Measurements from ENCODE around the gene GTF3C1.

DNA sequence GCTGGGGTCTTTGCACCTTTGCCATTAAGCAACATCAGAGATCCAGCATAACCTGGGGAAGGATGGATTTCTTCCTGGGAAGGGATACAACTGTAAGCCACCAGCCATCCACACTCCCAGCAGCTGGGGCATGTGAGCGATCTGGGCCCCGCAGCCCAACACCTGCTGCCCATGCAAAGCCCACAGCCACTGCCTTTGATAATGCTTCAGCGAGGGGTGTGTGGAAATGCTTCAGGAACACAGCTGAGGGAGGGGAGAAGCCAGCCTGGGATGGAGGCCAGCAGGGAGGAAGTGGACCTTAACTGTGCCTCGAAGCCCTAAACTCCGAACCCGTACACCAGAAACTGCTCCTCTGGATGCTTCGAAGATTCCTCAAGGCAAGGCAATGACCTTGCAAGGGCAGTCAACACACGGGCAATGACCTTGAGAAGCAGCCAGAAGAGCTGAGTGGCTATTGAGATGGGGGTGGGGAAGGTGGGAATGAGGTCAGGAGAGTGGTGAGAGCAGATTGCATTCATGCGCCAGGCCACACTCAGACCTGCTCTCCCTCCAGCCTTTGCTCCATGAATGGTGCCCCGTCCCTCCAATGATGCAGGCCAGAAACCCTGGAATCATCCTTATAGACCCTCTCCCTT, 49.3 kb upstream of the GTF3C1 start:
- TF ChIP-seq EZH2 (IDR thresholded peaks at IDR 0.05; ENCODE audit: borderline replicate concordance, insufficient read depth, low read length, poor library complexity, severe bottlenecking) (no peak), POLR2AphosphoS5 (IDR thresholded peaks at IDR 0.05) (no peak), TAF1 (IDR thresholded peaks at IDR 0.05; ENCODE audit: low read depth) (no peak), RAD21 (conservative IDR thresholded peaks at IDR 0.05) (no peak)
- TF ChIP-seq, protein P1, sequence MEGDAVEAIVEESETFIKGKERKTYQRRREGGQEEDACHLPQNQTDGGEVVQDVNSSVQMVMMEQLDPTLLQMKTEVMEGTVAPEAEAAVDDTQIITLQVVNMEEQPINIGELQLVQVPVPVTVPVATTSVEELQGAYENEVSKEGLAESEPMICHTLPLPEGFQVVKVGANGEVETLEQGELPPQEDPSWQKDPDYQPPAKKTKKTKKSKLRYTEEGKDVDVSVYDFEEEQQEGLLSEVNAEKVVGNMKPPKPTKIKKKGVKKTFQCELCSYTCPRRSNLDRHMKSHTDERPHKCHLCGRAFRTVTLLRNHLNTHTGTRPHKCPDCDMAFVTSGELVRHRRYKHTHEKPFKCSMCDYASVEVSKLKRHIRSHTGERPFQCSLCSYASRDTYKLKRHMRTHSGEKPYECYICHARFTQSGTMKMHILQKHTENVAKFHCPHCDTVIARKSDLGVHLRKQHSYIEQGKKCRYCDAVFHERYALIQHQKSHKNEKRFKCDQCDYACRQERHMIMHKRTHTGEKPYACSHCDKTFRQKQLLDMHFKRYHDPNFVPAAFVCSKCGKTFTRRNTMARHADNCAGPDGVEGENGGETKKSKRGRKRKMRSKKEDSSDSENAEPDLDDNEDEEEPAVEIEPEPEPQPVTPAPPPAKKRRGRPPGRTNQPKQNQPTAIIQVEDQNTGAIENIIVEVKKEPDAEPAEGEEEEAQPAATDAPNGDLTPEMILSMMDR (IDR thresholded peaks at IDR 0.05; ENCODE audit: poor library complexity, severe bottlenecking): no peak
- TF ChIP-seq, protein P2, sequence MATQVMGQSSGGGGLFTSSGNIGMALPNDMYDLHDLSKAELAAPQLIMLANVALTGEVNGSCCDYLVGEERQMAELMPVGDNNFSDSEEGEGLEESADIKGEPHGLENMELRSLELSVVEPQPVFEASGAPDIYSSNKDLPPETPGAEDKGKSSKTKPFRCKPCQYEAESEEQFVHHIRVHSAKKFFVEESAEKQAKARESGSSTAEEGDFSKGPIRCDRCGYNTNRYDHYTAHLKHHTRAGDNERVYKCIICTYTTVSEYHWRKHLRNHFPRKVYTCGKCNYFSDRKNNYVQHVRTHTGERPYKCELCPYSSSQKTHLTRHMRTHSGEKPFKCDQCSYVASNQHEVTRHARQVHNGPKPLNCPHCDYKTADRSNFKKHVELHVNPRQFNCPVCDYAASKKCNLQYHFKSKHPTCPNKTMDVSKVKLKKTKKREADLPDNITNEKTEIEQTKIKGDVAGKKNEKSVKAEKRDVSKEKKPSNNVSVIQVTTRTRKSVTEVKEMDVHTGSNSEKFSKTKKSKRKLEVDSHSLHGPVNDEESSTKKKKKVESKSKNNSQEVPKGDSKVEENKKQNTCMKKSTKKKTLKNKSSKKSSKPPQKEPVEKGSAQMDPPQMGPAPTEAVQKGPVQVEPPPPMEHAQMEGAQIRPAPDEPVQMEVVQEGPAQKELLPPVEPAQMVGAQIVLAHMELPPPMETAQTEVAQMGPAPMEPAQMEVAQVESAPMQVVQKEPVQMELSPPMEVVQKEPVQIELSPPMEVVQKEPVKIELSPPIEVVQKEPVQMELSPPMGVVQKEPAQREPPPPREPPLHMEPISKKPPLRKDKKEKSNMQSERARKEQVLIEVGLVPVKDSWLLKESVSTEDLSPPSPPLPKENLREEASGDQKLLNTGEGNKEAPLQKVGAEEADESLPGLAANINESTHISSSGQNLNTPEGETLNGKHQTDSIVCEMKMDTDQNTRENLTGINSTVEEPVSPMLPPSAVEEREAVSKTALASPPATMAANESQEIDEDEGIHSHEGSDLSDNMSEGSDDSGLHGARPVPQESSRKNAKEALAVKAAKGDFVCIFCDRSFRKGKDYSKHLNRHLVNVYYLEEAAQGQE (IDR thresholded peaks at IDR 0.05; ENCODE audit: borderline replicate concordance): no peak
